ENCODE measurements around the gene MBTD1.

DNA sequence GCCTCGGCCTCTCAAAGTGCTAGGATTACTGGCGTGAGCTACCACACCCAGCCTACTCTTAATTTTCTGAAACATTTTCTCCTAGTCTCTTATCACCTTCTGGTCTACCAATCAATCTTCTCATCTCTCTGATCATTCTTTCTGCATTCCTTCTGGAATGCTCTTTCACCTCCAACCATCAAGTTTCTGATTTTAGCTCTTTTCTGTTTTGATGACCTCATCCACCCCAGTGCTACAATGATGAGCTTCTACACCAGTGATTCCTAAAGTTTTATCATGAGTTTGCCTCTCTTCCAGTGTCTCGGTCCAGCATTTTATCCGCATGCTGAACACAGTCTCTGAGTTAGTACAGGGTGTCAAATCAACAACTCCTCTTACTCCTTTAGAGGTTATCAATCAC is 62.1 kb downstream of the MBTD1 start:
- no peak for TF ChIP-seq POLR2AphosphoS5 (IDR thresholded peaks at IDR 0.05)
- no peak for TF ChIP-seq POLR2A (IDR thresholded peaks at IDR 0.05)
- no peak for TF ChIP-seq EP300 (IDR thresholded peaks at IDR 0.05)

Data from suprapubic skin (tissue), 4 donors.